Body of pancreas (tissue), 4 donors: ENCODE data around the gene ABR.
"Not testable (repeated sequence)": the region's sequence is repeated elsewhere in the genome, so short reads cannot be mapped to it uniquely, and the experiment has no call there.

ENCODE experiments used
- CTCF ChIP-seq, 7 experiments: fragments of 450-650 bp in 4 of 7; fragments of 200-600 bp in 3 of 7; sonication (generic) in 3 of 7; IDR thresholded peaks; one replicate each; pipeline ENCODE4 v1.5.1; 2016 to 2019; ENCODE audit warnings: antibody characterized with exemption in 7 of 7
- POLR2A ChIP-seq, 3 donors: fragments of 450-650 bp; IDR thresholded peaks; one replicate each; pipeline ENCODE4 v1.6.1; 2016; ENCODE audit warnings: antibody characterized with exemption in 3 of 3, mild to moderate bottlenecking in 2 of 3

GRCh38 chr17:1097972-1098744, 81.6 kb downstream of the ABR start:
- TF ChIP-seq CTCF, POLR2A (IDR thresholded peaks at IDR 0.05): not testable (repeated sequence)
